22Rv1 (cell line): ENCODE data around the gene PEX3.

Source experiments
- H3K27ac ChIP-seq: fragments of 450-650 bp; 2 replicates; pipeline ENCODE4 v1.5.1; 2017
- ZFX ChIP-seq: fragments of 450-650 bp; IDR thresholded peaks from 2 replicates; pipeline ENCODE4 v1.6.1; 2017; ENCODE audit warnings: antibody characterized with exemption, borderline replicate concordance
- TF ChIP-seq, protein P1 (sequence below): fragments of 450-650 bp; IDR thresholded peaks from 2 replicates; pipeline ENCODE4 v1.5.1; 2017; ENCODE audit warnings: mild to moderate bottlenecking

PEX3 gene

DNA sequence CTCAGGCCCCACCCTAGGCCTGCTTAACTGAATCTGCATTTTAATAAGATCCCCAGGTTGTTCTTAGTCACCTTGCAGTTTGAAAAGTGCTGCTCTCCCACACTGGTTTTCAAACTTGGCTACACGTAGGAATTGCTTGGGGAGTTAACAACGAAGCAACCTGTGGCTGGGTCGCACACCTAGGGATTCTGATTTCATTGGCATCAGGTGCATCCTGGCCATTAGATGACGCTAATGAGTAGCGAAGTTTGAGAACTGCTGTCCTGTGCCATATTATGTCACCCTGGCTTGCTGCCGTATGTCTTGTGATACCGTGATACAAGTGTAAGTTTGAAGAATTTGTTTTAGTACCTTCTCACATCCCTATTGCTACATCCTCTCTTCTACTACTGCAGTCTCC lies 89.1 kb downstream of the PEX3 start:
- TF ChIP-seq ZFX: no peak
- TF ChIP-seq, protein P1, sequence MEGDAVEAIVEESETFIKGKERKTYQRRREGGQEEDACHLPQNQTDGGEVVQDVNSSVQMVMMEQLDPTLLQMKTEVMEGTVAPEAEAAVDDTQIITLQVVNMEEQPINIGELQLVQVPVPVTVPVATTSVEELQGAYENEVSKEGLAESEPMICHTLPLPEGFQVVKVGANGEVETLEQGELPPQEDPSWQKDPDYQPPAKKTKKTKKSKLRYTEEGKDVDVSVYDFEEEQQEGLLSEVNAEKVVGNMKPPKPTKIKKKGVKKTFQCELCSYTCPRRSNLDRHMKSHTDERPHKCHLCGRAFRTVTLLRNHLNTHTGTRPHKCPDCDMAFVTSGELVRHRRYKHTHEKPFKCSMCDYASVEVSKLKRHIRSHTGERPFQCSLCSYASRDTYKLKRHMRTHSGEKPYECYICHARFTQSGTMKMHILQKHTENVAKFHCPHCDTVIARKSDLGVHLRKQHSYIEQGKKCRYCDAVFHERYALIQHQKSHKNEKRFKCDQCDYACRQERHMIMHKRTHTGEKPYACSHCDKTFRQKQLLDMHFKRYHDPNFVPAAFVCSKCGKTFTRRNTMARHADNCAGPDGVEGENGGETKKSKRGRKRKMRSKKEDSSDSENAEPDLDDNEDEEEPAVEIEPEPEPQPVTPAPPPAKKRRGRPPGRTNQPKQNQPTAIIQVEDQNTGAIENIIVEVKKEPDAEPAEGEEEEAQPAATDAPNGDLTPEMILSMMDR: no peak
- H3K27ac ChIP-seq: no peak overlapping the region

DNA sequence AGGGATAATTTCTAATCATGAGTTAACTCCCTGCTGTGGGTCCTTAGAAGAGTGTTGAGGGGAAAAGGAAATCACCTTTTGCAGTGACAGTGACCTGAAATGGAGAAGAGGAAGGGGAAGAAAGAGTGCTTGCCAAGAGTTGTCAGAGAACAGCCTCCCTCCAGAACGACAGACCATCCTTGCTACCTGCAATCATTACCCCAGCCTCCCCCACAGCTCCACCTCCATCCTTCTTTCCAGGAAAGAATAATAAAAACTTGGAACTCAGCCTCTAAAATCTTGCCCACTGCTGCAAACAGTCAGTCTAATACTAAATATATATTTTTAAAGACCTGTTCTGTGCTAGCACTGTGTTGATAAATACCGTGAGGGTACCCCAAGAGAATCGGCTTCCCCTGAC lies 89.6 kb downstream of the PEX3 start:
- H3K27ac ChIP-seq: no peak overlapping the region
- TF ChIP-seq, protein P1: no peak
- no peak for TF ChIP-seq ZFX
